NCI-H524 treated with DMSO at 0.1 percent for 48 hours (cell line): ENCODE measurements around the gene RFX8.
"Not testable (repeated sequence)": the region's sequence is repeated elsewhere in the genome, so short reads cannot be mapped to it uniquely, and the experiment has no call there.

Source experiments
- DNase-seq: peaks from one replicate; lab custom pipeline; 2025; lab: John Stamatoyannopoulos, UW

RFX8 gene

GRCh38 chr2:101440127-101440738, 34.7 kb downstream of the RFX8 start:
- no peak for DNase-seq

GRCh38 chr2:101439716-101440115, 35.2 kb downstream of the RFX8 start:
- no peak for DNase-seq

- not testable (repeated sequence) for DNase-seq
These were observed 36.4 kb downstream of the RFX8 start for GRCh38 chr2:101438555-101438954.

GRCh38 chr2:101435001-101435862, 39.7 kb downstream of the RFX8 start:
- DNase-seq, result no peak

- no peak for DNase-seq
These were observed 41.4 kb downstream of the RFX8 start for GRCh38 chr2:101433465-101433864.

- DNase-seq, result no peak
These were observed 42.3 kb downstream of the RFX8 start for GRCh38 chr2:101432411-101433181.

- no peak for DNase-seq
These were observed 43.4 kb downstream of the RFX8 start for GRCh38 chr2:101431486-101431885.

- DNase-seq, result no peak
These were observed 44.8 kb downstream of the RFX8 start for GRCh38 chr2:101430156-101430555.

GRCh38 chr2:101429453-101429852, 45.5 kb downstream of the RFX8 start:
- DNase-seq, result no peak

- DNase-seq, result no peak
These were observed 46.3 kb downstream of the RFX8 start for GRCh38 chr2:101428422-101429176.

GRCh38 chr2:101427743-101428142, 47.2 kb downstream of the RFX8 start:
- no peak for DNase-seq

GRCh38 chr2:101427240-101427639, 47.7 kb downstream of the RFX8 start:
- no peak for DNase-seq

- no peak for DNase-seq
These were observed 48.1 kb downstream of the RFX8 start for GRCh38 chr2:101426822-101427221.

GRCh38 chr2:101420623-101421022, 54.3 kb downstream of the RFX8 start:
- no peak for DNase-seq

GRCh38 chr2:101419096-101419663, 55.7 kb downstream of the RFX8 start:
- DNase-seq, result no peak

- DNase-seq, result no peak
These were observed 56.3 kb downstream of the RFX8 start for GRCh38 chr2:101418460-101419095.

- no peak for DNase-seq
These were observed 58.3 kb downstream of the RFX8 start for GRCh38 chr2:101416609-101417008.

- no peak for DNase-seq
These were observed 59.0 kb downstream of the RFX8 start for GRCh38 chr2:101415884-101416283.

GRCh38 chr2:101415220-101415619, 59.7 kb downstream of the RFX8 start:
- DNase-seq, result no peak

- no peak for DNase-seq
These were observed 62.7 kb downstream of the RFX8 start for GRCh38 chr2:101412092-101412694.

- DNase-seq, result no peak
These were observed 64.2 kb downstream of the RFX8 start for GRCh38 chr2:101410746-101411145.
